Activated naive CD8-positive, alpha-beta T cell treated with anti-CD3 and anti-CD28 coated beads for 36 hours (primary cell): ENCODE data around the gene SLC43A3. TPM values are rescaled to one million over a fixed set of nuclear protein-coding genes. Genes with fewer than 3 reads are reported as not detected.
A peak's percentile ranks its signal among the peaks of the same experiment; 100 is the strongest.

ENCODE experiments used
- DNase-seq: peaks from one replicate; pipeline ENCODE4 v3.0.0; 2021
- H3K27ac Mint-ChIP-seq: one replicate; pipeline ENCODE4 v1.8.0; 2022; ENCODE audit warnings: mild to moderate bottlenecking, moderate library complexity, mixed read lengths
- H3K27me3 Mint-ChIP-seq: one replicate; pipeline ENCODE4 v1.8.0; 2022; ENCODE audit warnings: mild to moderate bottlenecking, mixed read lengths
- H3K36me3 Mint-ChIP-seq: one replicate; pipeline ENCODE4 v1.8.0; 2021; ENCODE audit warnings: mild to moderate bottlenecking, mixed read lengths
- H3K4me1 Mint-ChIP-seq: one replicate; pipeline ENCODE4 v1.8.0; 2021; ENCODE audit warnings: mixed read lengths
- H3K4me3 Mint-ChIP-seq: one replicate; pipeline ENCODE4 v1.8.0; 2022; ENCODE audit warnings: mild to moderate bottlenecking, moderate library complexity, mixed read lengths
- H3K9me3 Mint-ChIP-seq: one replicate; pipeline ENCODE4 v1.8.0; 2022; ENCODE audit warnings: mixed read lengths
- total RNA-seq, 2 experiments: library from RNA; stranded (reverse); gene quantifications; one replicate each; pipeline ENCODE4 v1.2.3, GENCODE V29; 2021

Gene SLC43A3
- 100 to 1,000 TPM; 331 to 348 TPM for total RNA-seq

DNA sequence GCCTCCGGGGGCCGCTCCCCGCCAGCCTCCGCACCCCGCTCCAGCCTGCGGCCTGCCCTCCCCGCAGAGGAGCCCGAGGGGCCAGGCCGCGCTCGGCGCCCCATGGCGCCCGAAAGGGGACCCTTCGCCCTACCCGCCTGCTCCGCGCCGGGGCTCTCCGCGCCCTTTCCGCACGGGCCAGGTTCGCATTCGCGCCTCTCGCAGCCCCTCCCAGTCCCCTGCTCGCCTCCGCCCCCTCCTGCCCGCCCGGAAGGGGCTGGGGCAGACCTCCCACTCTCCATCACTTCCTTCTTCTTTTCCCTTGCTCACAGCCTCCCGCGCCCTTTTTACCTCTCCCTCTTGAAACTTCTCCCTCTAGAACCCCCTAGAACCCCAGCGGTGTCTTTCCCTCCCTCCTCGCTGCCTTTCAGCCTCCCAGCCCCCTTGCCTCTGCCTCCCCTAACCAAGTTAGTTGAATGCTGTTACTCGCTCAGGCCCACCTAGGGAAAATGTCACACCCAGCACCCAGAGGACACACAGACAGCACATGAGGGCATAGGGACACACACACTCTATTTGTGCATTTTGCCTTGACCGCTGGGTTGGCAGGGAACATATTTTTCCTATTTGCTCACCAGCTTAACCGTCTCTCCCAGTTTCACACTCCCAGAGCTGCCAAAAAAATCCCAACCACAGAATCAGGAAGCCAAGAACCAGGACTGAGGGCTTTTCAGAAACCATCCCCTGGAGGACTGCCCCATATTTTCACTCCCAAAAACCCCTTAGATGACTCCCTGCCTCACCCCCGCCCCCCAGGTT is at the start of gene SLC43A3:
TSS of gene SLC43A3 (minus strand) at position 193 of the 798 bp plus-strand sequence. CDS start 949 bp downstream, outside the sequence.
- Mint-ChIP-seq H3K27ac (peak within 1 kb of the TSS; percentile 97), H3K27me3 (no peaks in the 10 kb centered on the region), H3K4me3 (peak within 1 kb of the TSS; percentile 96), H3K36me3 (peaks cover 46% of the 10 kb centered on the region), H3K4me1 (peaks cover 34% of the 10 kb centered on the region), H3K9me3 (no peaks in the 10 kb centered on the region)
- DNase-seq, result peak; percentile 88

DNA sequence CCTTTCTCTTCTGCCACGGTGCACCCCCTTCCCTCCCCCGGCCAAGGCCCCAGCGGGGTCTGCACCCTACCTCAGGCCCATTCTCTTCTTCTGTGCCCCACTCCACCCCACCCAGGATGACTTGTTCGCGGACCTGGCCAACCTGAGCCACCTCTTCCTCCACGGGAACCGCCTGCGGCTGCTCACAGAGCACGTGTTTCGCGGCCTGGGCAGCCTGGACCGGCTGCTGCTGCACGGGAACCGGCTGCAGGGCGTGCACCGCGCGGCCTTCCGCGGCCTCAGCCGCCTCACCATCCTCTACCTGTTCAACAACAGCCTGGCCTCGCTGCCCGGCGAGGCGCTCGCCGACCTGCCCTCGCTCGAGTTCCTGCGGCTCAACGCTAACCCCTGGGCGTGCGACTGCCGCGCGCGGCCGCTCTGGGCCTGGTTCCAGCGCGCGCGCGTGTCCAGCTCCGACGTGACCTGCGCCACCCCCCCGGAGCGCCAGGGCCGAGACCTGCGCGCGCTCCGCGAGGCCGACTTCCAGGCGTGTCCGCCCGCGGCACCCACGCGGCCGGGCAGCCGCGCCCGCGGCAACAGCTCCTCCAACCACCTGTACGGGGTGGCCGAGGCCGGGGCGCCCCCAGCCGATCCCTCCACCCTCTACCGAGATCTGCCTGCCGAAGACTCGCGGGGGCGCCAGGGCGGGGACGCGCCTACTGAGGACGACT is 49.3 kb upstream of the SLC43A3 start:
- Mint-ChIP-seq H3K36me3 (no peaks in the 10 kb centered on the region), H3K27ac (peak overlapping the region; percentile 72), H3K4me1 (peaks cover 37% of the 10 kb centered on the region), H3K9me3 (no peaks in the 10 kb centered on the region), H3K4me3 (peak overlapping the region; percentile 81), H3K27me3 (peaks cover 5% of the 10 kb centered on the region)
- peak; percentile 55 for DNase-seq

DNA sequence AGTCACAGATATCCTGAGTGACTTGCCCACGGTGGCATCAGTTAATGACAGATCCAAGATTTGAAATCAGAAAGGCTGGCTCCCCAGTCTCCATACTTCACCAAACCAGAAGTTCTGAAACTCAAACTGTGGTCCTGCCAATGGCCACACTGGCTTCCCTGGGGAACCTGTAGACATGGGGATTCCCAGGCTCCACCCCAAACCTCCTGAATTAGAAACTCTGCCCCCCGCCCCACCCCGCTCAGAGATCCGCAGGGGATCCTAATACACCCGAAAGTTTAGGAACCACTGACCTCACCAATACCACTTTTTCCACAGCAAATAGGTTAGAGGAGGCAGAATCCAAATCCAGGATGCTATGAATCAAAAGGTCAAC is 48.7 kb upstream of the SLC43A3 start:
- Mint-ChIP-seq H3K4me1 (peaks cover 37% of the 10 kb centered on the region), H3K4me3 (peak overlapping the region; percentile 81), H3K27me3 (peaks cover 5% of the 10 kb centered on the region), H3K36me3 (no peaks in the 10 kb centered on the region), H3K9me3 (no peaks in the 10 kb centered on the region), H3K27ac (peak overlapping the region; percentile 72)
- DNase-seq, result no peak

DNA sequence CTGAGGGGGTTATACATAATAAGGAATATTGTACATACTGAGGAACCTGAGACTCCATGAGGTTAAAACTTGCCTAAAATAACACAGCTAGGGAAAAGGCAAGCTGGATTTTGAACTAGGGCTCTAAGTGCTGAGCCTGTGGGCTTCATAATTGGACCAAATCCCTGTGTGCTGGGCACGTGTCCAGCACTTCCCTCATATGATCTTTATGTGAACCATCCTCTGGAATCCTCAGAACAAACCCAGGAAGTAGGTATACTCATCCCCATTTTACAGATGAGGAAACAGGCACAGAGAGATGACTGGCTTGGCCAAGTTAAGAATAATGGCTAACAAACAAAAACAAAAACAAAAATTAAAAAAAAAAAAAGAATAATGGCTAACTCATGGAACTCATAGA is 48.3 kb upstream of the SLC43A3 start:
- no peaks in the 10 kb centered on the region for H3K36me3 Mint-ChIP-seq
- peaks cover 5% of the 10 kb centered on the region for H3K27me3 Mint-ChIP-seq
- no peaks in the 10 kb centered on the region for H3K9me3 Mint-ChIP-seq
- DNase-seq, result no peak
- H3K27ac Mint-ChIP-seq, result no peak overlapping the region
- H3K4me3 Mint-ChIP-seq, result peak overlapping the region; percentile 40
- peaks cover 34% of the 10 kb centered on the region for H3K4me1 Mint-ChIP-seq

DNA sequence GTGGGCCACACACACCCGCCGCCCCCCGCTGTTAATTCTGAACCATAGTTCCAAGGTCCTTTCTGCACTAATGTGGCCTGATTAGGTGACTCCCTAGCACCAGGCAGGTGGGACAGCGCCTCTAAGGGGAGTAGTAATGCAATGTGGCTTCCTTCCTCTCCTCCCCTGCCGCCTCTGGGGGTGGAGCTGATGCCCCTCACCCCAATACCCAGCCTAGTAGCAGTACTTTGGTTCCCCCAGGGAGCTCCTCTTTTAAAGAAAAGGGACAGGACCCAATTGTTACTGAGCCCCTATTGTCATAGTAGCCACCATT is 47.8 kb upstream of the SLC43A3 start:
- no peaks in the 10 kb centered on the region for H3K36me3 Mint-ChIP-seq
- no peak overlapping the region for H3K27ac Mint-ChIP-seq
- DNase-seq, result no peak

DNA sequence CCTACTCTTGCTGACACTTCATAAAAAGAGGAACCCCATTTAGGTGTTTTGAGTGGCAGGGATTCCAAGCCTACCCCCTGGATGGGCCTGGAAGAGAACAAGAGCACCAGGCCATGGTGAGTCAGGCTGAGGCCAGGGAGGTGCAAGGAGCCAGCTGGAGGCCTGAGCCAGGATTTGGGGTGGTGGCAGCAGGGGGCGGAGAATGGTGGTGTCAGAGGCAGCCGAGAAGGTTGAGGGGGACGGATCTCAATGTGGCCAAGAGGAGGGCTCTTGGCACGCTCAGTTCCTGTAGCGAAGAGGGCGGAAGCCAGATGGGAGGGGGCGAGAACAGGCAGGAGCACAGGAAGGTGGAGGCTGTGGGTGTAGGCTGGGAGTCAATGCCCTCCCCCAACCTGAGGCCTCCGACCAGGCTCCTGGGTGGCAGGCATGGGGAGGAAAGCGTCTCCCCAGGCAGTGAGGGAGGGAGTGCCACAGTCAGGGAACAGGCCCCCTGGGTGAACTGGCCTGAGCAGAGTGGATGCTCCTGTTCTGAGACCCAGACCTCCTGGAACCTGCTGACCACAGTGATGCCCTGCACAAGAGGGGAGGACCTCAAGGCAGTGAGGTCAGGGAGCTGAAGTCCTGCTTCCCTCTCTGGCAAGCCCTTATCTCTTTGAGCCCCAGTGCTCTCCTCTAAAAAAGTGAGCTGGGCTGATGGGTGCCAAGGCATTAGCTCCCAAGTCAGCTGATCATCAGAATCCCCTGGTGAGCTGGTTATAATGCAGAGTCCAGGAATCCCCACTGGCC is 47.3 kb upstream of the SLC43A3 start:
- Mint-ChIP-seq H3K9me3 (no peaks in the 10 kb centered on the region), H3K4me3 (peak overlapping the region; percentile 40), H3K27me3 (peaks cover 5% of the 10 kb centered on the region), H3K27ac (peak overlapping the region; percentile 54), H3K4me1 (peaks cover 28% of the 10 kb centered on the region), H3K36me3 (no peaks in the 10 kb centered on the region)
- DNase-seq, result peak; percentile 68

More for the DNA sequence above, 47.8 kb upstream of the SLC43A3 start:
- Mint-ChIP-seq H3K4me3 (peak overlapping the region; percentile 40), H3K9me3 (no peaks in the 10 kb centered on the region), H3K27me3 (peaks cover 5% of the 10 kb centered on the region), H3K4me1 (peaks cover 32% of the 10 kb centered on the region)

DNA sequence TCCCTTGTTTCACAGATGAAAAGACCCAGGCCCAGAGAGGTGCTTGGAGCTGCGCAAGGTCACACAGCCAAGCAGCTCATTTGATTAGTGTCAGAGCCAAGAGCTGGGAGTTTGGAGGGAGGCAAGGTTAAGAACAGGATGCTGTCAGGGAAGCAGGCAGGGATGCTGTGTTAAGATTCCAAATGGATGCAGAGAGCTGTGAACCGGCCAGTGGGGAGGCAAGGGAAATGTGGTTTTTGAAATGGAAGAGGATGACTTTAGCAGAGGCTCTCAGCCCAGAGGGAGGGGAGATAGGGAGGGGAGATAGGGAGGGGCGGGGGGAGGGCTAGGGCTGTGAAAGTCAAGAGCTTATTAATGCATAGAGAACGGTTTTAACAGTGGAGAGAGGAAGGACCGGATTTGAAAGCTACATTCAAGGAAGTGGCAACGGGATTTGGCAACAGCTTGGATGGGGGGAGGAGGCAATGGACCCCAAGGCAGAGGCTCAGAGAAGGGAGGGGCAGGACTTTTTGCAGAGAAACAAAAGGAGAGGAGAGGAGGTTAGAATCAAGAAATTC is 46.4 kb upstream of the SLC43A3 start:
- Mint-ChIP-seq H3K9me3 (no peaks in the 10 kb centered on the region), H3K4me3 (no peak overlapping the region), H3K36me3 (no peaks in the 10 kb centered on the region), H3K4me1 (peaks cover 28% of the 10 kb centered on the region), H3K27ac (no peak overlapping the region), H3K27me3 (peaks cover 5% of the 10 kb centered on the region)
- DNase-seq, result no peak

DNA sequence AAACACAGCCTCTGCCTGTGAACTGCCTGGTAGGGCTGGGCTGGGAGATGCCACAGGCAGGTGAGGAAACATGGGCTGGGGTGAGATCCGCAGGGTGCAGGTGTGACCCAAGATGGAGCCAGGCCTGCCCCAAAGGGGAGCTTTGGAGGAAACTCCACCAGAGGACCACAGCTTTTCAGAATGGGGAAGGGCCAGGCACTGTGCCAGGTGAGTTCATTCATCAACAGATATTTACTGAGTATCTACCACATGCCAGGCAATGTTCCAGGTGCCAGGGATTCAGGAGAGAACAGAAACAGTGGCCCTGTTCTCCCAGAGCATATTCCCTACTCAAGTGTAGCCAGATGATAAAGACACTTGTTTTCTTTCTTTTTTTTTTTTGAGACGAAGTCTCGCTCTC is 44.6 kb upstream of the SLC43A3 start:
- Mint-ChIP-seq H3K27ac (no peak overlapping the region), H3K4me1 (peaks cover 23% of the 10 kb centered on the region), H3K4me3 (no peak overlapping the region), H3K27me3 (no peaks in the 10 kb centered on the region), H3K9me3 (no peaks in the 10 kb centered on the region), H3K36me3 (no peaks in the 10 kb centered on the region)
- DNase-seq, result no peak

DNA sequence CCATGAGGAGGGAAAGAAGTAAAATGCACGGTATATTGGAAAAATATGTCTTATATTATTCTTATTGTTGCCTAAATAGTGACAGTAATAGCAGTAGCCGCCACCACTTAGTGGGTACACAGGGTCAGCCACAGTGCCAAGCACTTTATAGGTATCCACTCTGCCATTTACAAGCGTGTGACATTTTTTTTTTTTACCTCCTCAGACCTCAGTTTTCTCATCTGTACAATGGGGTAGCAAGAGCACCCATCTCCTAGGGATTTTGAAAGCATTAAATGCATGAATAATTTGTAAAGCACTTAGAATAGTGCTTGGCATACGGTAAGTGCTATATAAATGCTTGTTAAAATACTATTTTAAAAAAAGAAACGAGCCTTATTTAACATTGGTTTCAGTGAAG is 42.3 kb upstream of the SLC43A3 start:
- Mint-ChIP-seq H3K9me3 (no peaks in the 10 kb centered on the region), H3K4me1 (peaks cover 7% of the 10 kb centered on the region), H3K4me3 (no peak overlapping the region), H3K36me3 (no peaks in the 10 kb centered on the region), H3K27me3 (no peaks in the 10 kb centered on the region), H3K27ac (no peak overlapping the region)
- no peak for DNase-seq

DNA sequence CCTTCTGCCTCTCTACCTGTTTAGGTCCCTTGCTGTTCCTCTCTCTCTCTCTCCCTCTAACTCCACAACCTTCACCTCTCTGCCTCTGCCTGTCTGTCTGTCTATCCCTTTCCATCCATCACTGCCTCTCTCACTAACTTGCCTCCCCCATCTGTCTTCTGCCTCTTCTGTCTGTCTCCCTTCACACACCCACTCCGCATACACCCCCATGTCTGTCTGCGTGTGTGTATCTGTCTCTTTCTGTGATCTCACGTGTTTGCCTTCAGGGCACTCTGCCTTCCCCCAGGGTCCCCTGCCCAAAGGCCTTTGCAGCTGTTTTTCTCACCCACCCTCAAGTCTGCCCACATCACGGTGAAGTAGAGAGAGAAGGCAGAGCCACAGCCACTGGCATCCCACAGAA is 41.4 kb upstream of the SLC43A3 start:
- Mint-ChIP-seq H3K9me3 (no peaks in the 10 kb centered on the region), H3K4me3 (no peak overlapping the region), H3K27ac (no peak overlapping the region), H3K27me3 (no peaks in the 10 kb centered on the region), H3K4me1 (no peaks in the 10 kb centered on the region), H3K36me3 (no peaks in the 10 kb centered on the region)
- DNase-seq, result no peak

DNA sequence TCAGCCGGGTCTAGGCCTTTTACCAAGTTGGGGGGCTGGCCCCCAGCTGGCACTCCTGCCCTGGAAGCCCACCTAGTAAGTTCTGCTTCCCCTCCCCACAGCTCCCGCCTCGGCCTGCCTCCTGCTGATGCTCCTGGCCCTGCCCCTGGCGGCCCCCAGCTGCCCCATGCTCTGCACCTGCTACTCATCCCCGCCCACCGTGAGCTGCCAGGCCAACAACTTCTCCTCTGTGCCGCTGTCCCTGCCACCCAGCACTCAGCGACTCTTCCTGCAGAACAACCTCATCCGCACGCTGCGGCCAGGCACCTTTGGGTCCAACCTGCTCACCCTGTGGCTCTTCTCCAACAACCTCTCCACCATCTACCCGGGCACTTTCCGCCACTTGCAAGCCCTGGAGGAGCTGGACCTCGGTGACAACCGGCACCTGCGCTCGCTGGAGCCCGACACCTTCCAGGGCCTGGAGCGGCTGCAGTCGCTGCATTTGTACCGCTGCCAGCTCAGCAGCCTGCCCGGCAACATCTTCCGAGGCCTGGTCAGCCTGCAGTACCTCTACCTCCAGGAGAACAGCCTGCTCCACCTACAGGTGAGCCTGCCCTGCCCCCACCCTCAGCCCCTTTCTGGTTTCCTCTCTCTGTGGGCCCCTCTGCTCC is 40.7 kb upstream of the SLC43A3 start:
- DNase-seq, result no peak

DNA sequence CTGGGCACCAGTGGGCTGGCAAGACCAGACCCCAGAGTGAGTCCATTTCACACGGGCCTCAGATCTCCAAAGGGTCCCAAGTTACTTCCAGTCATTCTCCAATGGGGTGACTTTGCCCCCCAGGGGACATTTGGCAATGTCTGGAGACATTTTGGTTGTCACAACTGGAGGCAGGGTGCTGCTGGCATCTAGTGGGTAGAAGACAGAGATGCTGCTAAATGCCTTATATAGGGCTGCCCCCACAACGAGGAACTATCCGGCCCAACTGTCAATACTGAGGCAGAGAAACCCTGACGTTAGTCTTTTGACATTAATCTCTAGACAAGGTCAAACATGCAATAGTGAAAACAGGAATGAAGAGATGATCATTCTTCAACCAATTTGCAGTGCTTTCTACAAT is 39.8 kb upstream of the SLC43A3 start:
- H3K36me3 Mint-ChIP-seq, result no peaks in the 10 kb centered on the region
- H3K27me3 Mint-ChIP-seq, result peaks cover 11% of the 10 kb centered on the region
- no peak overlapping the region for H3K4me3 Mint-ChIP-seq
- H3K4me1 Mint-ChIP-seq, result no peaks in the 10 kb centered on the region
- no peak overlapping the region for H3K27ac Mint-ChIP-seq
- DNase-seq, result no peak
- no peaks in the 10 kb centered on the region for H3K9me3 Mint-ChIP-seq

More for the DNA sequence above, 40.7 kb upstream of the SLC43A3 start:
- no peaks in the 10 kb centered on the region for H3K36me3 Mint-ChIP-seq
- no peaks in the 10 kb centered on the region for H3K4me1 Mint-ChIP-seq
- H3K27me3 Mint-ChIP-seq, result peaks cover 4% of the 10 kb centered on the region
- no peak overlapping the region for H3K4me3 Mint-ChIP-seq
- no peak overlapping the region for H3K27ac Mint-ChIP-seq
- no peaks in the 10 kb centered on the region for H3K9me3 Mint-ChIP-seq

DNA sequence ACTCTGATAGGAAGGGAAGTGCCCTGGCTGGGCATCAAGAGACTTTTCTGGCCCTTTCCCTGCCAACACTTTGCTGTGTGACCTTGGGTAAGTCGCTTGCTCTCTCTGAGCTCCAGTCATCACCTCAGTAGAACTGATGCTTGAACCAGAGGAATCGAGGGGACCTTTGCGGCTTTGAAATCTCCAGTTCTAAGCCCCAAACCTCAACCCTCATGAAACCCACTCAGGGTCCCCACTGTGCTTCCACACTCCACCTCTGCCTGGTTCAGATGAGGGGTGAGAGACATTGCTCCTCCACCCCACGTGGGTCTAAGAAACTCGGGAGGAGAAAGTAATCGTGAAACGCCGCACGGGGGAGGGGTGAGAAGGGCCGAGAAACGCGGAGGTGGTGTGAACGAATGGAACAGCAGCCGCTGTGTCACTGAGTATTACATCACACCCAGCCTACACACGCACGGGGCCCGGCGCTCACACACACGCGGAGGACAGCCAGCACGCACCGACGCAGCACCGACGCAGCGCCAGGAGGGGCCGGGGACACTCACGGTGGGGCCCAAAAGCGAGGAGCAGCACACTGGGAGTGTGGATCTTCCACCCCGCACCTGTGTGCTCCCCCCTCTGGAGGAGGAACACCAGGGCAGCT is 37.7 kb upstream of the SLC43A3 start:
- H3K4me1 Mint-ChIP-seq, result peaks cover 5% of the 10 kb centered on the region
- DNase-seq, result no peak
- no peaks in the 10 kb centered on the region for H3K9me3 Mint-ChIP-seq
- no peak overlapping the region for H3K27ac Mint-ChIP-seq
- no peak overlapping the region for H3K4me3 Mint-ChIP-seq
- H3K27me3 Mint-ChIP-seq, result peaks cover 29% of the 10 kb centered on the region
- no peaks in the 10 kb centered on the region for H3K36me3 Mint-ChIP-seq
